Naive thymus-derived CD4-positive, alpha-beta T cell (primary cell): ENCODE data around the gene SFXN5. TPM values are rescaled to one million over a fixed set of nuclear protein-coding genes. Genes with fewer than 3 reads are reported as not detected.

ENCODE experiments used
- ATAC-seq: fragments of 150-1000 bp; cut with Tn5 transposase; 2 replicates; pipeline ENCODE4 v1.10.0; 2021; ENCODE audit warnings: mild to moderate bottlenecking, moderate library complexity
- CTCF ChIA-PET: fragments of 350-600 bp; sonication (Branson Sonifier 250); formaldehyde crosslinking; loops from one replicate; lab custom pipeline; 2021; ENCODE audit warnings: antibody characterized with exemption; lab: Charles Lee
- POLR2A ChIA-PET: fragments of 350-600 bp; sonication (Branson Sonifier 250); formaldehyde crosslinking; loops from one replicate; lab custom pipeline; 2021; ENCODE audit warnings: antibody characterized with exemption, inconsistent platforms; lab: Charles Lee
- DNase-seq, 9 donors: peaks; one replicate each; pipeline versions ENCODE4 v3.0.0 to v3.0.0-alpha.2; 2020 to 2022; ENCODE audit warnings: mixed read lengths in 1 of 9
- H3K27ac ChIP-seq: one replicate; pipeline ENCODE4 v1.7.0; 2013; ENCODE audit warnings: mild to moderate bottlenecking, low read depth, low read length, moderate library complexity
- H3K27me3 ChIP-seq, 2 donors: one replicate each; pipeline ENCODE4 v1.7.0; 2013; ENCODE audit warnings: low read length in 2 of 2, mild to moderate bottlenecking in 2 of 2, moderate library complexity in 2 of 2; ENCODE audit not compliant: control insufficient read depth in 2 of 2, insufficient read depth in 2 of 2
- H3K36me3 ChIP-seq, 3 experiments: 1 replicate in 2 of 3; 2 replicates in 1 of 3; pipeline ENCODE4 v1.7.0; 2013; ENCODE audit warnings: low read length in 3 of 3, mild to moderate bottlenecking in 3 of 3, moderate library complexity in 1 of 3; ENCODE audit not compliant: insufficient read depth in 3 of 3, control insufficient read depth in 2 of 3
- H3K4me1 ChIP-seq, 2 donors: one replicate each; pipeline ENCODE4 v1.7.0; 2013; ENCODE audit warnings: low read length in 2 of 2, mild to moderate bottlenecking in 2 of 2, moderate library complexity in 1 of 2; ENCODE audit not compliant: control insufficient read depth in 2 of 2, insufficient read depth in 2 of 2
- H3K4me3 ChIP-seq: 2 replicates; pipeline ENCODE4 v1.7.0; 2013; ENCODE audit warnings: mild to moderate bottlenecking, low read length
- H3K9me3 ChIP-seq, 3 experiments: 1 replicate in 2 of 3; 2 replicates in 1 of 3; pipeline ENCODE4 v1.7.0; 2013; ENCODE audit warnings: low read length in 3 of 3; ENCODE audit not compliant: control insufficient read depth in 2 of 3
- H3K27ac Mint-ChIP-seq, 9 donors: one replicate each; pipeline ENCODE4 v1.8.0; 2020 to 2022; ENCODE audit warnings: mixed read lengths in 9 of 9, mild to moderate bottlenecking in 8 of 9, moderate library complexity in 5 of 9, inconsistent platforms in 2 of 9
- H3K27me3 Mint-ChIP-seq, 5 donors: one replicate each; pipeline ENCODE4 v1.8.0; 2021 to 2022; ENCODE audit warnings: mixed read lengths in 5 of 5, mild to moderate bottlenecking in 1 of 5
- H3K36me3 Mint-ChIP-seq, 5 donors: one replicate each; pipeline ENCODE4 v1.8.0; 2020 to 2022; ENCODE audit warnings: mixed read lengths in 5 of 5, mild to moderate bottlenecking in 3 of 5, inconsistent platforms in 1 of 5
- H3K4me1 Mint-ChIP-seq, 7 donors: one replicate each; pipeline ENCODE4 v1.8.0; 2020 to 2022; ENCODE audit warnings: mixed read lengths in 7 of 7, mild to moderate bottlenecking in 3 of 7, inconsistent platforms in 1 of 7
- H3K4me3 Mint-ChIP-seq, 10 donors: one replicate each; pipeline ENCODE4 v1.8.0; 2020 to 2022; ENCODE audit warnings: mild to moderate bottlenecking in 10 of 10, mixed read lengths in 10 of 10, moderate library complexity in 6 of 10, inconsistent platforms in 2 of 10
- H3K9me3 Mint-ChIP-seq, 11 donors: one replicate each; pipeline ENCODE4 v1.8.0; 2020 to 2022; ENCODE audit warnings: mixed read lengths in 11 of 11, mild to moderate bottlenecking in 4 of 11, inconsistent platforms in 1 of 11, moderate library complexity in 1 of 11
- intact Hi-C, 2 donors: fragments of 100-400 bp; cut with micrococcal nuclease; formaldehyde crosslinking; loops; one replicate each; pipeline ENCODE4 v1.15.1; 2023
- polyA plus RNA-seq, 2 donors: library from polyadenylated mRNA; unstranded; fragments of 300-500 nt; fragmentation: Illumina TruSeq; gene quantifications; one replicate each; pipeline ENCODE4 v1.2.3, GENCODE V29; 2021
- total RNA-seq, 6 experiments: library from RNA in 5 of 6; stranded (reverse) in 5 of 6; gene quantifications; 1 replicate in 5 of 6; 2 replicates in 1 of 6; pipeline ENCODE4 v1.2.3 and lab custom pipeline; 2021 to 2026

SFXN5 gene
- total and polyA plus RNA-seq, 7 experiments from 2014 or later, result 2.2 to 17.4 (median 9.1) TPM

DNA sequence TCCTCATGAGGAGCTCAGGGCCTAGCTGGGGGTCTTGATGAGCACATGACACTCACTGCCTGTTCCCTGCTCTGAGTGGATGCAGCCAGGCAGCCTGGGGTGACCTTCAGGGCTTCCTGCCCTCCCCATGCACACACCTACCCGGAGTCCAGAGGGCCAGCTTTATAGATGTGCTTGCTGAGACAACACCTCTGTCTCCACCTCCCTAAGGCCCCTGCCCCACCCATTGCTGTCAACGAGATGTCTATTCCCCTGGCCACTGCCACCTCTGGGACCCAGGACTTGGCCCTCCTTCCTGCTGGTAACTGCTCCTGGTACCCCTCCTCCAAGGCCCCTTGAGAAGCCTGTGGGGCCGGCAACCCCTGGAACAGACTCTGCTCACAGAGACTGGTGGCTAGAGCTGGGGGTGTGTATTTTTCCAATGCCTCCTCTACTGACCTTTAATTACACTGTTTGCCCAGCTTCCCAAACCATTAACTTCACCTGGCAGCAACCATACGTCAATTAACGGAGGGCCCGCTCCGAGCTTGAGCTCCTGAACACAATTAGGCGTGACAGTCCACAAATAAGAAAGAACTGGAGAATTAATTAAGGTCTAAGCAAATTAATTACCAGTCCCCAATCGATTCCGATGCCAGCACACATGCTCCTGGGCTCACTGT is 87.9 kb downstream of the SFXN5 start:
- Histone ChIP-seq H3K4me3 (no peak overlapping the region), H3K27me3 (no peaks in the 10 kb centered on the region), H3K36me3 (no peaks in the 10 kb centered on the region), H3K4me1 (no peaks in the 10 kb centered on the region), H3K9me3 (no peaks in the 10 kb centered on the region), H3K27ac (no peak overlapping the region)
- POLR2A ChIA-PET, result no interaction called here
- H3K4me3 Mint-ChIP-seq, result no peak overlapping the region
- intact Hi-C loops, result no loop called here
- CTCF ChIA-PET, result no interaction called here
- peaks cover 0 to 1% (median 0%) of the 10 kb centered on the region in 11 donors for H3K9me3 Mint-ChIP-seq
- no peak for DNase-seq
- peaks cover 0 to 8% (median 0%) of the 10 kb centered on the region in 5 donors for H3K36me3 Mint-ChIP-seq
- no peak overlapping the region for H3K27ac Mint-ChIP-seq
- H3K27me3 Mint-ChIP-seq, result no peaks in the 10 kb centered on the region
- no peak for ATAC-seq
- H3K4me1 Mint-ChIP-seq, result peaks cover 0 to 5% (median 0%) of the 10 kb centered on the region in 7 donors

- H3K4me1 ChIP-seq, result no peaks in the 10 kb centered on the region
- Mint-ChIP-seq H3K4me3 (no peak overlapping the region), H3K27ac (no peak overlapping the region), H3K27me3 (no peaks in the 10 kb centered on the region), H3K9me3 (peaks cover 0 to 1% (median 0%) of the 10 kb centered on the region in 11 donors), H3K4me1 (peaks cover 0 to 5% (median 0%) of the 10 kb centered on the region in 7 donors), H3K36me3 (peaks cover 0 to 8% (median 0%) of the 10 kb centered on the region in 5 donors)
- H3K9me3 ChIP-seq, result no peaks in the 10 kb centered on the region
- ChIA-PET POLR2A (no interaction called here), CTCF (no interaction called here)
- no peak overlapping the region for H3K4me3 ChIP-seq
- DNase-seq (no peak), ATAC-seq (peak; percentile 18)
- no peak overlapping the region for H3K27ac ChIP-seq
- no peaks in the 10 kb centered on the region for H3K36me3 ChIP-seq
- no peaks in the 10 kb centered on the region for H3K27me3 ChIP-seq
- intact Hi-C loops, result no loop called here
Measured at GRCh38 chr2:72982781-72983499, 88.6 kb downstream of the SFXN5 start.

DNA sequence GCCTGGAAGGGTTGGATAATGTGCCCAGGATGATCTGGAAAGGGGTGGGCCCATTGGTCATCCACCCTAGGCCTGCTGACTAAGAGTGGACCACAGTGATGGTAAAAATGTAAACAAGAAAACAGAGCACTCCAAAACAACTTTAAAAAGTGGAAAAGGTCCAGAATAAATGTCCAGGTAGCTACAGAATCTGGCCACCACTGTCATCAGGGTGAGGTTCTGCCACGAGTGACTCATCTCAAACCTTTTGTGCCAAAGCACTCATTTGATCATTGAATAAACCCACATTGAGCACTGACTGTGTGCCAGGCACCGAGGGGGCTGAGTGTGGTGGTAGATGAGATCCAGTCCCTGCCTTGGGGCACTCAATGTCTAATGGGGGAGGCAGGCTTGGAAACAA is 89.3 kb downstream of the SFXN5 start:
- Mint-ChIP-seq H3K4me1 (peaks cover 0 to 5% (median 0%) of the 10 kb centered on the region in 7 donors), H3K27me3 (no peaks in the 10 kb centered on the region), H3K4me3 (no peak overlapping the region), H3K9me3 (peaks cover 0 to 1% (median 0%) of the 10 kb centered on the region in 11 donors), H3K36me3 (peaks cover 0 to 8% (median 0%) of the 10 kb centered on the region in 5 donors), H3K27ac (no peak overlapping the region)
- no peaks in the 10 kb centered on the region for H3K9me3 ChIP-seq
- ChIA-PET CTCF (no interaction called here), POLR2A (no interaction called here)
- H3K4me3 ChIP-seq, result no peak overlapping the region
- H3K27ac ChIP-seq, result no peak overlapping the region
- no peaks in the 10 kb centered on the region for H3K4me1 ChIP-seq
- no peaks in the 10 kb centered on the region for H3K27me3 ChIP-seq
- H3K36me3 ChIP-seq, result no peaks in the 10 kb centered on the region
- no peak for ATAC-seq
- intact Hi-C loops, result no loop called here
- DNase-seq, result no peak

DNA sequence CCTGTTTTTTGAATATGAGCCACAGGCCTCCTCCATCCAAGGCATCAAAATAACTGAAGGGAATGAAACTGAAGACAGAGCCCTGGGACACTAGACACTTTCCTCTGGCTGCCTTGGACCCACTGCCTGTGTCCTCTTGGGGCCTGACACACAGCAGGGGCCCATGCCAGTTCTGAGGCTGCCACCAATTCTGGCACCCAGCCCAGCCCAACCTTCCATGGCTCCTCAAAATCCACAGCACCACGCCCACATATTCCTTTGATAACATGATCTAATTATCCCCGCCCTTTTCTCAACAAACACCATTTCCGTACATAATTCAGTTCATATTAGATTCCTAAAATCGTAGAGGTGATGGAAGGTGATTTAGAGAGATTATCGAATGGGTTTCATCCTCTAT is 90.0 kb downstream of the SFXN5 start:
- Histone ChIP-seq H3K27ac (no peak overlapping the region), H3K4me3 (no peak overlapping the region), H3K4me1 (no peaks in the 10 kb centered on the region), H3K27me3 (no peaks in the 10 kb centered on the region), H3K9me3 (no peaks in the 10 kb centered on the region), H3K36me3 (no peaks in the 10 kb centered on the region)
- H3K4me3 Mint-ChIP-seq, result no peak overlapping the region
- no peak for DNase-seq
- no peak for ATAC-seq
- ChIA-PET CTCF (no interaction called here), POLR2A (no interaction called here)
- peaks cover 0 to 8% (median 0%) of the 10 kb centered on the region in 5 donors for H3K36me3 Mint-ChIP-seq
- H3K9me3 Mint-ChIP-seq, result peaks cover 0 to 1% (median 0%) of the 10 kb centered on the region in 11 donors
- peaks cover 0 to 5% (median 0%) of the 10 kb centered on the region in 7 donors for H3K4me1 Mint-ChIP-seq
- no peak overlapping the region for H3K27ac Mint-ChIP-seq
- H3K27me3 Mint-ChIP-seq, result no peaks in the 10 kb centered on the region
- intact Hi-C loops, result no loop called here

- no peak overlapping the region for H3K27ac ChIP-seq
- Mint-ChIP-seq H3K36me3 (peaks cover 0 to 8% (median 0%) of the 10 kb centered on the region in 5 donors), H3K27ac (no peak overlapping the region), H3K9me3 (peaks cover 0 to 1% (median 0%) of the 10 kb centered on the region in 11 donors), H3K27me3 (no peaks in the 10 kb centered on the region), H3K4me1 (peaks cover 0 to 5% (median 0%) of the 10 kb centered on the region in 7 donors), H3K4me3 (no peak overlapping the region)
- H3K27me3 ChIP-seq, result no peaks in the 10 kb centered on the region
- ATAC-seq (no peak), DNase-seq (no peak)
- no peaks in the 10 kb centered on the region for H3K4me1 ChIP-seq
- no peaks in the 10 kb centered on the region for H3K9me3 ChIP-seq
- intact Hi-C loops, result no loop called here
- H3K36me3 ChIP-seq, result no peaks in the 10 kb centered on the region
- H3K4me3 ChIP-seq, result no peak overlapping the region
- POLR2A ChIA-PET, result no interaction called here
- CTCF ChIA-PET, result no interaction called here
Measured at GRCh38 chr2:72980535-72981217, 90.8 kb downstream of the SFXN5 start.

- ATAC-seq, result peak; percentile 74
- Mint-ChIP-seq H3K4me3 (no peak overlapping the region), H3K9me3 (peaks cover 0 to 1% (median 0%) of the 10 kb centered on the region in 11 donors), H3K27ac (no peak overlapping the region), H3K4me1 (peaks cover 0 to 5% (median 0%) of the 10 kb centered on the region in 7 donors), H3K36me3 (peaks cover 0 to 8% (median 0%) of the 10 kb centered on the region in 5 donors), H3K27me3 (peaks cover 0 to 3% (median 0%) of the 10 kb centered on the region in 5 donors)
- POLR2A ChIA-PET, result no interaction called here
- CTCF ChIA-PET, result no interaction called here
- no peak for DNase-seq
- H3K27me3 ChIP-seq, result no peaks in the 10 kb centered on the region
- no peaks in the 10 kb centered on the region for H3K9me3 ChIP-seq
- no peaks in the 10 kb centered on the region for H3K36me3 ChIP-seq
- H3K27ac ChIP-seq, result no peak overlapping the region
- intact Hi-C loops, result loop anchor here in 1 of 2 donors (10.0 kb wide), 1 partner anchor 205 kb away; no protein-coding TSS in a partner anchor
- no peak overlapping the region for H3K4me3 ChIP-seq
- no peaks in the 10 kb centered on the region for H3K4me1 ChIP-seq
Measured at GRCh38 chr2:72979896-72980295, 91.6 kb downstream of the SFXN5 start.
